ENCODE results near the gene SLC29A4. TPM values are rescaled to one million over a fixed set of nuclear protein-coding genes. Genes with fewer than 3 reads are reported as not detected.

The SLC29A4 gene
- total and polyA plus RNA-seq, 10 donors, result 0.33 to 2.9 (median 2.2) TPM

GRCh38 chr7:5333121-5334045 is 50.6 kb downstream of the SLC29A4 start:
- no peak for DNase-seq
- TF ChIP-seq CTCF (IDR thresholded peaks at IDR 0.05 in 8 of 11, conservative IDR thresholded peaks at IDR 0.05 in 3 of 11), result no peak
- no peak for TF ChIP-seq POLR2AphosphoS5 (IDR thresholded peaks at IDR 0.05)
- TF ChIP-seq POLR2A (IDR thresholded peaks at IDR 0.05), result no peak
- Histone ChIP-seq H3K9me3 (peaks cover 5 to 28% (median 26%) of the 10 kb centered on the region in 8 donors), H3K36me3 (peaks cover 0 to 98% (median 58%) of the 10 kb centered on the region in 6 donors), H3K27me3 (replicated peaks in 1 of 7) (no peaks in the 10 kb centered on the region), H3K4me3 (no peak overlapping the region), H3K4me1 (peaks cover 0 to 40% (median 19%) of the 10 kb centered on the region in 6 donors), H3K27ac (no peak overlapping the region)
- intact Hi-C loops (cut with DNase I; ENCODE audit: low total_unique reads), result no loop called here
- 82 to 94% (median 87%) methylated on average over 22 to 32 of the region's 32 CpGs for WGBS, 5 donors

- Histone ChIP-seq H3K9me3 (peaks cover 5 to 30% (median 26%) of the 10 kb centered on the region in 8 donors), H3K27ac (no peak overlapping the region), H3K27me3 (replicated peaks in 1 of 7) (no peaks in the 10 kb centered on the region), H3K4me1 (peaks cover 0 to 40% (median 19%) of the 10 kb centered on the region in 6 donors), H3K4me3 (no peak overlapping the region), H3K36me3 (peaks cover 0 to 98% (median 59%) of the 10 kb centered on the region in 6 donors)
- TF ChIP-seq CTCF (IDR thresholded peaks at IDR 0.05 in 8 of 11, conservative IDR thresholded peaks at IDR 0.05 in 3 of 11), result no peak
- no peak for TF ChIP-seq POLR2A (IDR thresholded peaks at IDR 0.05)
- TF ChIP-seq POLR2AphosphoS5 (IDR thresholded peaks at IDR 0.05), result no peak
- intact Hi-C loops (cut with DNase I; ENCODE audit: low total_unique reads), result no loop called here
- 90 to 93% (median 91%) methylated on average over 7 to 8 of the region's 8 CpGs for WGBS, 5 donors
- DNase-seq, result no peak
Observed at GRCh38 chr7:5334671-5335070, 51.9 kb downstream of the SLC29A4 start.

- WGBS, 5 donors, result 93 to 96% (median 95%) methylated on average over 11 of the region's 11 CpGs
- intact Hi-C loops (cut with DNase I; ENCODE audit: low total_unique reads), result no loop called here
- TF ChIP-seq POLR2A (IDR thresholded peaks at IDR 0.05) (no peak), CTCF (IDR thresholded peaks at IDR 0.05 in 8 of 11, conservative IDR thresholded peaks at IDR 0.05 in 3 of 11) (no peak), POLR2AphosphoS5 (IDR thresholded peaks at IDR 0.05) (no peak)
Observed at GRCh38 chr7:5337047-5337446, 54.3 kb downstream of the SLC29A4 start.

GRCh38 chr7:5339955-5340354 is 57.2 kb downstream of the SLC29A4 start:
- no peak overlapping the region for H3K4me3 ChIP-seq
- no peaks in the 10 kb centered on the region for H3K4me1 ChIP-seq
- peaks cover 14 to 65% (median 51%) of the 10 kb centered on the region in 8 donors for H3K9me3 ChIP-seq
- peaks cover 14 to 98% (median 86%) of the 10 kb centered on the region in 6 donors for H3K36me3 ChIP-seq
- TF ChIP-seq POLR2AphosphoS5 (IDR thresholded peaks at IDR 0.05), result no peak
- TF ChIP-seq POLR2A (IDR thresholded peaks at IDR 0.05), result no peak
- TF ChIP-seq CTCF (IDR thresholded peaks at IDR 0.05 in 8 of 11, conservative IDR thresholded peaks at IDR 0.05 in 3 of 11), result no peak
- no peak for DNase-seq
- H3K27me3 ChIP-seq (replicated peaks in 1 of 7), result no peaks in the 10 kb centered on the region
- WGBS, 5 donors, result 90 to 95% (median 93%) methylated on average over 2 of the region's 2 CpGs
- H3K27ac ChIP-seq, result no peak overlapping the region
- intact Hi-C loops (cut with DNase I; ENCODE audit: low total_unique reads), result no loop called here

More at GRCh38 chr7:5337047-5337446, 54.3 kb downstream of the SLC29A4 start:
- Histone ChIP-seq H3K27me3 (replicated peaks in 1 of 7) (no peaks in the 10 kb centered on the region), H3K27ac (no peak overlapping the region), H3K4me1 (peaks cover 0 to 16% (median 4%) of the 10 kb centered on the region in 6 donors), H3K9me3 (peaks cover 5 to 37% (median 28%) of the 10 kb centered on the region in 8 donors), H3K4me3 (no peak overlapping the region), H3K36me3 (peaks cover 2 to 98% (median 66%) of the 10 kb centered on the region in 6 donors)
- DNase-seq, result no peak

All from spleen (tissue), 11 donors.